Lung (tissue), 12 donors: Measurements from ENCODE around the gene MAMDC2. TPM values are rescaled to one million over a fixed set of nuclear protein-coding genes. Genes with fewer than 3 reads are reported as not detected.
"Not testable (repeated sequence)": the region's sequence is repeated elsewhere in the genome, so short reads cannot be mapped to it uniquely, and the experiment has no call there.

Source experiments
- ATAC-seq: fragments of 200-7000 bp; cut with Tn5 transposase; one replicate; pipeline ENCODE4 v1.9.1; 2020; ENCODE audit warnings: moderate number of reproducible peaks; ENCODE audit not compliant: insufficient read depth, low FRiP score
- DNase-seq, 3 donors: peaks; one replicate each; pipeline ENCODE4 v3.0.0-alpha.2; 2013 to 2017
- H3K27ac ChIP-seq, 2 donors: one replicate each; pipeline ENCODE4 v1.5.1; 2013; ENCODE audit warnings: mild to moderate bottlenecking in 2 of 2, moderate library complexity in 2 of 2, control low read depth in 1 of 2, inconsistent platforms in 1 of 2, low read depth in 1 of 2, low read length in 1 of 2
- H3K27me3 ChIP-seq, 3 donors: one replicate each; pipeline ENCODE4 v1.5.1; 2013; ENCODE audit warnings: low read length in 2 of 3; ENCODE audit not compliant: control insufficient read depth in 3 of 3, insufficient read depth in 3 of 3
- H3K36me3 ChIP-seq, 4 donors: one replicate each; pipeline ENCODE4 v1.5.1; 2013; ENCODE audit warnings: low read length in 4 of 4, mild to moderate bottlenecking in 1 of 4, moderate library complexity in 1 of 4; ENCODE audit not compliant: control insufficient read depth in 4 of 4, insufficient read depth in 4 of 4
- H3K4me1 ChIP-seq, 5 donors: one replicate each; pipeline ENCODE4 v1.5.1; 2013; ENCODE audit warnings: low read length in 5 of 5, mild to moderate bottlenecking in 2 of 5, moderate library complexity in 1 of 5; ENCODE audit not compliant: control insufficient read depth in 5 of 5, insufficient read depth in 5 of 5
- H3K4me3 ChIP-seq: one replicate; pipeline ENCODE4 v1.5.1; 2013; ENCODE audit warnings: mild to moderate bottlenecking, control low read depth, moderate library complexity
- H3K9ac ChIP-seq, 2 donors: one replicate each; pipeline ENCODE4 v1.5.1; 2013; ENCODE audit warnings: low read length in 2 of 2, control low read depth in 1 of 2; ENCODE audit not compliant: insufficient read depth in 1 of 2
- H3K9me3 ChIP-seq, 4 donors: one replicate each; pipeline ENCODE4 v1.5.1; 2013; ENCODE audit warnings: low read length in 3 of 4, mild to moderate bottlenecking in 1 of 4, moderate library complexity in 1 of 4; ENCODE audit not compliant: control insufficient read depth in 4 of 4, insufficient read depth in 3 of 4
- CTCF ChIP-seq: IDR thresholded peaks from 2 replicates; pipeline ENCODE4 v1.5.1; 2012; ENCODE audit warnings: mild to moderate bottlenecking; ENCODE audit errors: control extremely low read depth, extremely low read depth
- WGBS, 2 donors: extraction: QIAGEN DNeasy Blood & Tissue Kit; methylation state at CpG; one replicate each; pipeline ENCODE4 v1.1.7; 2013; 5-methylcytosine and 5-hydroxymethylcytosine counted together
- polyA plus RNA-seq, 2 donors: library from polyadenylated mRNA; stranded (reverse); fragments of 200-250 nt; gene quantifications; one replicate each; pipeline ENCODE4 v1.2.1, GENCODE V29; 2013
- total RNA-seq, 2 donors: library from RNA; depleted of rRNA in 1 of 2; stranded (reverse); fragments of >200 nt in 1 of 2; gene quantifications; one replicate each; pipeline ENCODE4 v1.2.1, GENCODE V29; 2014 to 2021
- donor health status: control.
- donor health status: control.
- donor health status: Bipolar disorder and iron deficiency.
- donor health status: healthy.
- donor health status: DM: yes; HTN: yes; CAD: no.

Gene MAMDC2
- total and polyA plus RNA-seq, 4 donors = 6.5 to 28.6 (median 10.0) TPM

GRCh38 chr9:70229026-70229425, 185.4 kb downstream of the MAMDC2 start:
- peak overlapping the region in 1 of 2 donors; percentile 31 for H3K9ac ChIP-seq
- DNase-seq (peak; percentile 24 to 59 (median 52)), ATAC-seq (no peak)
- 80 to 82% methylated on average over 4 of the region's 4 CpGs for WGBS, 2 donors
- no peaks in the 10 kb centered on the region for H3K27me3 ChIP-seq
- peak overlapping the region in 1 of 2 donors; percentile 19 for H3K27ac ChIP-seq
- no peak for TF ChIP-seq CTCF
- H3K4me3 ChIP-seq = no peak overlapping the region
- no peaks in the 10 kb centered on the region for H3K36me3 ChIP-seq
- H3K4me1 ChIP-seq = peaks cover 0 to 15% (median 0%) of the 10 kb centered on the region in 5 donors
- H3K9me3 ChIP-seq = peaks cover 0 to 2% (median under 1%) of the 10 kb centered on the region in 4 donors

- Histone ChIP-seq H3K9me3 (peaks cover 0 to 3% (median 1%) of the 10 kb centered on the region in 4 donors), H3K27ac (no peak overlapping the region), H3K4me3 (no peak overlapping the region), H3K9ac (no peak overlapping the region), H3K4me1 (peaks cover 0 to 15% (median 0%) of the 10 kb centered on the region in 5 donors), H3K27me3 (no peaks in the 10 kb centered on the region), H3K36me3 (no peaks in the 10 kb centered on the region)
- no peak for TF ChIP-seq CTCF
- DNase-seq (peak in 2 of 3 donors; percentile 67), ATAC-seq (no peak)
- 75% methylated on average over 3 of the region's 3 CpGs for whole genome bisulfite sequencing, 2 donors
Observed at GRCh38 chr9:70229579-70229978, 185.9 kb downstream of the MAMDC2 start.

GRCh38 chr9:70232476-70232875, 188.8 kb downstream of the MAMDC2 start:
- no peak for TF ChIP-seq CTCF
- ATAC-seq (no peak), DNase-seq (no peak)
- H3K9me3 ChIP-seq = peaks cover 0 to 3% (median 0%) of the 10 kb centered on the region in 4 donors
- no peak overlapping the region for H3K4me3 ChIP-seq
- no peaks in the 10 kb centered on the region for H3K36me3 ChIP-seq
- no peak overlapping the region for H3K27ac ChIP-seq
- H3K9ac ChIP-seq = no peak overlapping the region
- WGBS, 2 donors = 42 to 61% methylated on average over 4 of the region's 4 CpGs
- no peaks in the 10 kb centered on the region for H3K27me3 ChIP-seq
- H3K4me1 ChIP-seq = peaks cover 0 to 15% (median 0%) of the 10 kb centered on the region in 5 donors

- H3K4me3 ChIP-seq, H3K36me3 ChIP-seq, H3K27me3 ChIP-seq, H3K9ac ChIP-seq, H3K4me1 ChIP-seq, H3K27ac ChIP-seq, H3K9me3 ChIP-seq, ATAC-seq, DNase-seq: not testable (repeated sequence)
- WGBS, 2 donors = 89 to 97% methylated on average over 8 to 9 of the region's 9 CpGs
Observed at GRCh38 chr9:70234208-70234607, 190.6 kb downstream of the MAMDC2 start.

GRCh38 chr9:70245952-70246351, 202.3 kb downstream of the MAMDC2 start:
- H3K4me1 ChIP-seq, H3K4me3 ChIP-seq, H3K9ac ChIP-seq, ATAC-seq, H3K9me3 ChIP-seq, H3K27ac ChIP-seq, DNase-seq, H3K36me3 ChIP-seq, H3K27me3 ChIP-seq: not testable (repeated sequence)
- WGBS, 2 donors = 92 to 96% methylated on average over 1 of the region's 1 CpG
